NOMO-1 treated with DMSO at 0.1 percent for 48 hours (cell line): ENCODE results near the gene INMT.
A peak's percentile ranks its signal among the peaks of the same experiment; 100 is the strongest.
"Not testable (repeated sequence)": the region's sequence is repeated elsewhere in the genome, so short reads cannot be mapped to it uniquely, and the experiment has no call there.

Experiments
- DNase-seq: peaks from one replicate; lab custom pipeline; 2025; ENCODE audit not compliant: unreplicated experiment; lab: John Stamatoyannopoulos, UW

Gene INMT

DNA sequence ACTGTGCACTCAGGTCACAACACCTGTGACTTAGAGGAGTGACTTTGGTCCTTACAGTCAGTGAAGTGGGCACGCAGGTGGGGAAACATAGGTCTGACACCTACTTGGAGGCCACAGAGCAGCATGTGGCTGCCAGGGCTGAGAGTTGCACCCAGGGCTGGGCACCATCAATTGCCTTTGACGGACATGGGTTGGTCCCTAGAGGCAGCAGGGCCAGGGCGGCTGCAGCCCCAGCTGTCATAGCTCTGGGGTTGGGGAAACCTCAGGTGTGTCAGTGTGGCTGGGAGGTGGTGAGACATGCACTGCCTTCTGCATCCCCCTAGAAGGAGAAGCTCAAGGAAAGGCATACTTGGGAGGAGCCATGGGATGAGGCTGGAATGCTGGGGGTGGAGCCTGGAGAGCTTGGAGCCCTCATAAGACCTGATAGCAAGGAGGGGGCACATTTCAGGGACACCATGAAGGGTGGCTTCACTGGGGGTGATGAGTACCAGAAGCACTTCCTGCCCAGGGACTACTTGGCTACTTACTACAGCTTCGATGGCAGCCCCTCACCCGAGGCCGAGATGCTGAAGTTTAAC is at the start of gene INMT:
INMT (plus strand) TSS at position 440 of the 578 bp plus-strand sequence; CDS start at position 456, 16 bp downstream.
- DNase-seq, result no peak

DNA sequence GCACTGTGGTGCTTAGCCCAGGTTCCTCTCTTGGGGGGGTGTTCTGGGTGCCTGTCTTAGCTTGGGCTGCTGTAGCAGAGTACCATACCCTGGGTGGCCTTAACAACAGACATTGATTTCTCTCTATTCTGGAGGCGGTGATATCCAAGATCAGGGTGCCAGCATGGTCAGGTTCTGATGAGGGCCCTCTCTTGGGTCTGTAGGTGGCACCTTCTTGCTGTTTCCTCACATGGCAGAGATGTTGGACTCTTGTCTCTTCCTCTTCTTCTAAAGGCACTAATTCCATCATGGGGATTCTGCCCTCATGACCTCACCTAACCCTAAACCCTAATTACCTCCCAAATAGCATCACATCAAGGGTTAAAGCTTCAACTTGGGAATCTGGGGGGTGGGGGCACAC is 49.7 kb upstream of the INMT start:
- peak; percentile 30 for DNase-seq

DNA sequence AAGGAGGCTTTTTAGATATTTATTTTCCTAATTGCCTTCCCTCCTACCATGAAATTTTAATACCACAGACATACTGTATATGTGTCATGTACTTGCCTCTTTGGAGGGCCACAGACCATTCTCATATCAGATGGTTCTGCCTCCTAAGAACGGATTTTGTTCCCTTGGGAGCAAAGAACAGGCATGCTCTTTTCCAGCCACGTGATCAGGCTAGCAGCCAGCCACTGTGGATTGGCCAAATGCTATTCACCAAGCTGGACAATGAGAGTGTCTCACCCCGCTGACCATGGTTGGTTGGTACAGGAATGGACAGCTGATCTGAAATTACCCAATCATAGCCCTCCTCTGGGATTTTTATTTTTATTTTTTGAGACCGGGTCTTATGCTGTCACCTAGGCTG is 48.2 kb upstream of the INMT start:
- DNase-seq, result no peak

- no peak for DNase-seq
Measured at GRCh38 chr7:30705008-30705407, 46.9 kb upstream of the INMT start.

GRCh38 chr7:30705596-30705995 is 46.3 kb upstream of the INMT start:
- no peak for DNase-seq

DNA sequence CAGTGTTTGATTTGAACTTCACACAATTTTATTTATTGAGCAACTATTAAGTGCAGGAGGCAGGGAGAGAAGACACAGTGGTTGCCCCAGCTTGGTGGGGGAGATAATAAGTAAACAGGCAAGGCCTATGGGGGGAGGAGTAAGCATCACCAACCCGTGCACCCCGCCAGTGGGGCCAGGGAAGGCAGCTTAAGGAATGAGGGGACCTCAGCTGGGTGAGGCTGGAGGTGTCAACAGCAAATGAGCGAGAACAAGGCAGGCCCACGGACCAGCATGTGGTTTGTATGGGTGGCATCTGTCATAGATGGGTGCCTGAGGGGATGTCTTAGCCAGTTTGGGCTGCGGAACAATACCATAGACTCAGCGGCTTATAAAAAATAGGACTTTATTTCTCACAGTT is 45.6 kb upstream of the INMT start:
- DNase-seq, result no peak

GRCh38 chr7:30706908-30707307 is 45.0 kb upstream of the INMT start:
- no peak for DNase-seq

DNA sequence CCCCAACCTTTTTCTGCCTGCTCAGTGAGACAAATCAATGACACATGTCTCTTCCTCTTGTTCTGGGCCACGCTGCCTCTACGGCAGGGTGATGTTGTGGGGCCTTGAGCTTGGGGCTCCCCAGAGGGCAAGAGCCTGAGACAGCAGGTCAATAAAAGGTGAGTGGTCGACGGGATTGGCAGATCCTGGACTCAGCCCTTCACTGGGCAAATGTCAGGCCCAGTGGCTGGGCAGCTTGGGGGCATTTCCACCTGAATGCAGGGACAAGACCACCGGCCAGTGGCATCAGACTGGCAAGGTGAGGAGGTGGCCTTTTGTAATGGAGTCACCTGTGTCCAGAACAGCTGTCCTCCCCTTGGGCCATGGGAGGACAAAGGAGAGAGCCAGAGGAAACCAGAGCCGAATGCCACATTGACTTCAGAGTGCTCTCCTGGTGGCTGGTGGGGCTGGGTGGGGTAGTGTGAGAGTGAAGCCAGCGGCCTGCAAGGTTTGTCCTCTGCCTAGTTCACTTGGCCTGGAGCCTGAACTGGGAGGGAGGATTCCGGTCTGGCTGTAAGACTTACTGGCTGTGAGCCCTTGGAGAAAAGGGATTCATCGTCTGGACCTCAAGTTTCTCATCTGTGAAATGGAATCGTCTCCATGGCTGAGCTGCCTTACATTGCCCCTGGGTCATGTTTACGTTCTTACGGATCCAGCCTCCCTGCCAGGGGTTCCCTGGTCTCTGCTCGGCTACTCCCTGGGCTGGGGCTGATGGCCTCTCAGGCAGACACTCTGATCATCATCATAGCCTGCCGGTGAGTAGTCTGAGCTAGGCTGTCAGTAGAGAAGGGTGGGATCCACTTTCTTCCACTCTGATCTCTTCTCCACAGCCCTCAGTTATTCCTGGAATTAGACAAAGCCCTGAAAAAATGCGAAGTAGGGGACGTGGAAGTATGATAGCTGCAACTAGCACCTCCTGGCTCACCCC is 44.3 kb upstream of the INMT start:
- DNase-seq, result no peak

- no peak for DNase-seq
Measured at GRCh38 chr7:30708412-30708811, 43.5 kb upstream of the INMT start.

- DNase-seq, result no peak
Measured at GRCh38 chr7:30708983-30709382, 43.0 kb upstream of the INMT start.

DNA sequence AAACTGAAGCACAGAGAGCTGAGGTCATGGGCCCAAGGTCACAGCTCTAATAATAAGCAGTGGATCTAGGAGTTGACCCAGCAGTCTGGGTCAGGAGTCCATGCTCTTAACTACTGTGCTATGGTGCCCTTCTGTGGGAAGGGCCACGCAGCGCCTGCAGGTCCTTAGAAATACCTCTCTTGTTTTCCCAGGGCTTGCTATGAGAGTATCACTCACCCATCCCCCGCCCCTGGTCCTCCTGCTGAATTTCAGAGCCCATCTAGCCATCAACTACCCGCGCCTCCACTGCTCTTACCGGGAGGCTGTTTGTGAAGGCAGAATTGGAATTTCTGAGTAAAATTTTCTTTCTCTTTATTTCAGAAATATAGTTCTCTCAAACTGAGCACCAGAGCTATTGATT is 42.4 kb upstream of the INMT start:
- DNase-seq, result no peak

DNA sequence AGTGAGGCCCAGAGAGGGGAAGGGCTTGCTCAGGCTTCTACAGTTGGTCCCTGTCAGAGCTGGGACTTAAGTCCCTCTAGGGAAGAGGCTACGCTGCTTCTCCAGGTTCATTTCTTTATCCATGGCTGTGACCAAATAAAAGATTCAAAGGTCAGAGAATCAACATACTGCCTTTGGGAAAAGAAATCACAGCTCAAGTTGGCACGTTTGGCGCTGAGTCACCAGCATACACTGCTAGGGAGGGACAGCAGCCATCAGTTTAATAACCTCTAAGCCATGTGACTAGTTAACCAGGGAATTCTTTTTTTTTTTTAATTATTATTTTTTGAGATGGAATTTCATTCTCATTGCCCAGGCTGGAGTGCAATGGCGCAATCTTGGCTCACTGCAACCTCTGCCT is 41.3 kb upstream of the INMT start:
- no peak for DNase-seq

GRCh38 chr7:30713392-30713791 is 38.5 kb upstream of the INMT start:
- no peak for DNase-seq

DNA sequence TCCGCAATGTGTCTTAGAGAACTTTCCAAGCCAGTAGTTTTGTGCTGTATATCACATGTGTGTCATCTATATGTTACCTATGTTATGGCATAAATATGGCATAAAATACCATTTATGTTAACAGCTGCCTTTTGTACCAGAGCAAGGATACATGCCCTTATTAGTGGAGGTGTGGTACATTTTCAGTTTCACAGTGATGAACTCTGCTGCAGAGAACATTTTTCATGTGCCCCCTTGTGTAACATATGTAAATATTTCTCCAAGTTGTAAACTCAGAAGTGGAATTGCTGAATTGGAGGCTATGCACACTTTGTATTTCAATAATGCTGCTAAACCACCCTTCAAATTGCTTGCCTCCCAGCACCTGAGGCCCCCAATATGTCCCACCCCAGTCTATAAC is 37.8 kb upstream of the INMT start:
- DNase-seq, result no peak

GRCh38 chr7:30717181-30717580 is 34.8 kb upstream of the INMT start:
- DNase-seq, result no peak

- not testable (repeated sequence) for DNase-seq
Measured at GRCh38 chr7:30719434-30719833, 32.5 kb upstream of the INMT start.

GRCh38 chr7:30721211-30721610 is 30.7 kb upstream of the INMT start:
- no peak for DNase-seq

- DNase-seq, result no peak
Measured at GRCh38 chr7:30722187-30722586, 29.7 kb upstream of the INMT start.

- DNase-seq, result no peak
Measured at GRCh38 chr7:30722671-30723070, 29.3 kb upstream of the INMT start.

DNA sequence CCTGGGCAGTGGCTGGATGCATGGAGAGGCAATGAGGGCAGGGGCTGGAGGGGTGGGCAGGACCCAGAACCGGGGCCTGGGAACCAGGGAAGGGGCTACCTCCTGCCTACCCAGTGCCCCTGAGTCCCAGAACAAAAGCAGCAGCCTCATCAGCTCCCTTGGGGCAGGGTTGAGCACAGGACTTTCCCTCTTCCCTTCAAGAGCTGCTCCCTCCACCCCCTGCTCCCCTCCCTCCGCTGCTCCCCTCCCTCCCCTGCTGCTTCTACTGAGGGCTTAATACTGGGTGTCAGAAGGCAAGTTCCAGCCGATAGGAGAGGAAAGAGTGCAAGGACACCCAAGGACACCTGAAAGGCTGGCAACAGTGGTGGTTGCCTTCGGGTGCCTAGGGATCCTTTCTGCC is 28.2 kb upstream of the INMT start:
- DNase-seq, result no peak

DNA sequence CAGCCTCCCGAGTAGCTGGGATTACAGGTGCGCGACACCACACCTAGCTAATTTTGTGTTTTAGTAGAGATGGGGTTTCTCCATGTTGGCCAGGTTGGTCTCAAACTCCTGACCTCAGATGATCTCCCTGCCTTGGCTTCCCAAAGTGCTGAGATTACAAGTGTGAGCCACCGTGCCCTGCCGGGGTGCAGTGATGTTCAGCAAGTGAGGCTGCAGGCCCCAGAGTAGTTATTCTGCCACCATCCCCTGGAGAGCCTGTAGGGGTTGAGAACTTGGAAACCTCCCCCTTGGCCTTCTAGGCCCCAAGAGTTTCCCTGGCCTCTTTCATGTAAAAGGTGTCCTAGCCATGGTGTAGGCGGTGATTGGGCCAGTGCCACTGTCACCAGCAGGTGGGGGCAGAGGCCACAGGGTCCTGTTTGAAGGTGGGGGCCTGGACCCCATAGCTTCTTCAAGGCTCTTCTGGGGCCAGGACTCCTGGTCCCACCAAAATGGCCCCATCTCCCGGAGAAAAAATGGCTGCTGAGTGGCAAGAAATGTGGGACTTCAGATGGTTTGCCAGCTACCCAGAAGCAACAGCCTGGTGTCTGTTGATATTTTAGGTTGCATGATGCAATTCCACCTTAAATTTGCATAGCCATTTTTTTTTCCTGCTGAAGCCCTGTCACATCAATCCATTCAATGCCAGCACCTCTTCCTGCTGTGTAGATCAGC is 25.5 kb upstream of the INMT start:
- no peak for DNase-seq
